Measurements from ENCODE around the gene IGF1. TPM values are rescaled to one million over a fixed set of nuclear protein-coding genes. Genes with fewer than 3 reads are reported as not detected.

Gene IGF1
- total RNA-seq, 5 donors from 2014 or later (not counting 1 experiment from before 2014, with no cell fraction given), result 0.26 to 0.32 TPM; not detected in 3

DNA sequence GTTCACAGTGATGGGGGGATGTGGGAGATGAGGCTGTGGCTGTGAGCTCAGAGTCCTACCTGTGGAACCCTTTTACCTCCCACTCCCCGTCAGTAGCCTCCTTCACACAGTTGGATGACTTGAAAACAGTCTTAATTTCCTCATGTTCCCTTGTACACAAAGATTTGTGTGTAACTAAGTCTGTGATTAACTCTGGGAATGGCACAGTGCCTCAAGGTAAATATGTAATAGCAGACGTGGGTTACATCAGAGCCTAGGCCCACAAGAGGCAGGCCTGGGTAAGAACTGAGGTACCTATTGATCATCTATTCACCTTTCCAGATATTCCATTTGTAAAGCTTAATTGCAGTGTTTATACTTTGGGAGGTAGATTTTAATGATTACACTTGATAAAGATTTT is 5.8 kb upstream of the IGF1 start:
- ATAC-seq (replicated peaks in 1 of 4), result no peak
- H3K36me3 ChIP-seq (ENCODE audit: control insufficient read depth in 2 of 2, extremely low read depth in 1 of 2, insufficient read depth in 1 of 2, low read length in 1 of 2), result no peaks in the 10 kb centered on the region
- peaks cover 0 to 2% of the 10 kb centered on the region in 2 experiments for H3K27me3 ChIP-seq (replicated peaks in 1 of 2; ENCODE audit: control insufficient read depth in 2 of 2, extremely low read depth in 1 of 2, insufficient read depth in 2 of 2, low read length in 1 of 2)
- Mint-ChIP-seq H3K4me1 (peaks cover 6 to 10% (median 9%) of the 10 kb centered on the region in 3 donors), H3K9me3 (peaks cover 0 to 4% (median 3%) of the 10 kb centered on the region in 3 donors), H3K4me3 (no peak overlapping the region), H3K27me3 (peaks cover 4 to 13% of the 10 kb centered on the region in 2 donors), H3K36me3 (no peaks in the 10 kb centered on the region), H3K27ac (no peak overlapping the region)
- CTCF ChIA-PET, result interaction anchor here in 1 of 2 donors (0.7 kb wide), 1 partner anchor 14 kb away, joined by 3 read pairs; no protein-coding TSS in a partner anchor
- H3K27ac ChIP-seq (ENCODE audit: low read length), result no peak overlapping the region
- no peak for DNase-seq
- H3K4me1 ChIP-seq (ENCODE audit: control insufficient read depth in 1 of 2, extremely low read depth in 1 of 2, insufficient read depth in 2 of 2, low read length in 2 of 2), result peaks cover 0 to 3% of the 10 kb centered on the region in 2 experiments
- no CpG with 5 or more reads among the region's 2 CpGs for WGBS (ENCODE audit: insufficient coverage)
- no peak overlapping the region for H3K4me3 ChIP-seq (ENCODE audit: control insufficient read depth in 1 of 2, extremely low read depth in 1 of 2, low read length in 1 of 2)
- POLR2A ChIA-PET, result no interaction called here
- no peaks in the 10 kb centered on the region for H3K9me3 ChIP-seq

- Mint-ChIP-seq H3K27ac (peak overlapping the region in 1 of 2 donors; percentile 15), H3K9me3 (no peaks in the 10 kb centered on the region), H3K27me3 (peaks cover 0 to 11% of the 10 kb centered on the region in 2 donors), H3K36me3 (no peaks in the 10 kb centered on the region), H3K4me3 (peak overlapping the region; percentile 29 to 69 (median 58)), H3K4me1 (peaks cover 6 to 10% (median 9%) of the 10 kb centered on the region in 3 donors)
- no peaks in the 10 kb centered on the region for H3K36me3 ChIP-seq (ENCODE audit: control insufficient read depth in 2 of 2, extremely low read depth in 1 of 2, insufficient read depth in 1 of 2, low read length in 1 of 2)
- DNase-seq (peak in 28 of 35 experiments; percentile 2 to 67 (median 22)), ATAC-seq (replicated peaks in 1 of 4) (peak in 1 of 4 experiments; percentile 44)
- ChIA-PET POLR2A (no interaction called here), CTCF (interaction anchor here (0.6 to 1.8 kb wide), 27 partner anchors 12 to 1390 kb away, joined by 3 to 26 read pairs (median 3); no protein-coding TSS in a partner anchor)
- H3K9me3 ChIP-seq, result no peaks in the 10 kb centered on the region
- H3K27ac ChIP-seq (ENCODE audit: low read length), result no peak overlapping the region
- H3K4me3 ChIP-seq (ENCODE audit: control insufficient read depth in 1 of 2, extremely low read depth in 1 of 2, low read length in 1 of 2), result peak overlapping the region in 1 of 2 donors; percentile 31
- WGBS (ENCODE audit: insufficient coverage), result 5% methylated on average over 9 of the region's 12 CpGs
- peaks cover 2 to 3% of the 10 kb centered on the region in 2 experiments for H3K4me1 ChIP-seq (ENCODE audit: control insufficient read depth in 1 of 2, extremely low read depth in 1 of 2, insufficient read depth in 2 of 2, low read length in 2 of 2)
- H3K27me3 ChIP-seq (replicated peaks in 1 of 2; ENCODE audit: control insufficient read depth in 2 of 2, extremely low read depth in 1 of 2, insufficient read depth in 2 of 2, low read length in 1 of 2), result peaks cover 0 to 2% of the 10 kb centered on the region in 2 experiments
Measured at GRCh38 chr12:102484428-102484958, 4.1 kb upstream of the IGF1 start.

DNA sequence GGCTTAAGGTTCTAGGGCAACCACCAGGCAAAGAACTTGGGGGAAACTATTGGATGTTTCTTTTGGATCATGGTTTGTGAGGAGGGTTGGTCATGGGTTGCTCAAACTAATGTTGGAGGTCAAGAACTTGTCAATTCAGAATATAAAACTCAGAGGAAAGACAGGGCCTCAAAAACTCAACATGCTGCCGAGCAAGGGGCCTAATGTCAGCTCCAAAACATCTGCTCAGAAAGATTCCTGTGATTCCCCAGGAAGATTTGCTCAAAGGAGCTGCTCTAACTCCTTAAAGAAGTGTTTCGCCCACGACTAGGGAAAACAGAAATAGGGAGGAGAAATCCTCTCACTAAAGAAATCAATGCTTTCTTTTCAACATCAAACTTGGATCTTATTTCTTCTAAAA is 3.7 kb upstream of the IGF1 start:
- Histone ChIP-seq H3K27ac (ENCODE audit: low read length) (no peak overlapping the region), H3K27me3 (replicated peaks in 1 of 2; ENCODE audit: control insufficient read depth in 2 of 2, extremely low read depth in 1 of 2, insufficient read depth in 2 of 2, low read length in 1 of 2) (peaks cover 0 to 2% of the 10 kb centered on the region in 2 experiments), H3K4me3 (ENCODE audit: control insufficient read depth in 1 of 2, extremely low read depth in 1 of 2, low read length in 1 of 2) (peak overlapping the region in 1 of 2 donors; percentile 31), H3K9me3 (no peaks in the 10 kb centered on the region), H3K4me1 (ENCODE audit: control insufficient read depth in 1 of 2, extremely low read depth in 1 of 2, insufficient read depth in 2 of 2, low read length in 2 of 2) (peaks cover 7% of the 10 kb centered on the region in 2 experiments), H3K36me3 (ENCODE audit: control insufficient read depth in 2 of 2, extremely low read depth in 1 of 2, insufficient read depth in 1 of 2, low read length in 1 of 2) (no peaks in the 10 kb centered on the region)
- peaks cover 6 to 10% (median 9%) of the 10 kb centered on the region in 3 donors for H3K4me1 Mint-ChIP-seq
- peak overlapping the region in 1 of 2 donors; percentile 15 for H3K27ac Mint-ChIP-seq
- peak overlapping the region; percentile 29 to 69 (median 58) for H3K4me3 Mint-ChIP-seq
- H3K27me3 Mint-ChIP-seq, result peaks cover 0 to 11% of the 10 kb centered on the region in 2 donors
- no peak for ATAC-seq (replicated peaks in 1 of 4)
- POLR2A ChIA-PET, result no interaction called here
- H3K9me3 Mint-ChIP-seq, result no peaks in the 10 kb centered on the region
- no peaks in the 10 kb centered on the region for H3K36me3 Mint-ChIP-seq
- DNase-seq, result no peak
- WGBS (ENCODE audit: insufficient coverage), result no CpG with 5 or more reads among the region's 3 CpGs
- CTCF ChIA-PET, result interaction anchor here (0.7 to 1.8 kb wide), 14 partner anchors 12 to 547 kb away, joined by 3 to 26 read pairs (median 4); no protein-coding TSS in a partner anchor

GRCh38 chr12:102483466-102483865 is 3.1 kb upstream of the IGF1 start:
- no peak overlapping the region for H3K27ac Mint-ChIP-seq
- H3K9me3 Mint-ChIP-seq, result no peaks in the 10 kb centered on the region
- no peaks in the 10 kb centered on the region for H3K36me3 ChIP-seq (ENCODE audit: control insufficient read depth in 2 of 2, extremely low read depth in 1 of 2, insufficient read depth in 1 of 2, low read length in 1 of 2)
- H3K27ac ChIP-seq (ENCODE audit: low read length), result no peak overlapping the region
- DNase-seq, result no peak
- H3K4me3 Mint-ChIP-seq, result no peak overlapping the region
- POLR2A ChIA-PET, result no interaction called here
- CTCF ChIA-PET, result interaction anchor here (0.7 to 1.8 kb wide), 8 partner anchors 12 to 544 kb away, joined by 3 to 26 read pairs (median 4); no protein-coding TSS in a partner anchor
- peaks cover 12% of the 10 kb centered on the region in 2 experiments for H3K4me1 ChIP-seq (ENCODE audit: control insufficient read depth in 1 of 2, extremely low read depth in 1 of 2, insufficient read depth in 2 of 2, low read length in 2 of 2)
- H3K4me1 Mint-ChIP-seq, result peaks cover 6 to 10% (median 9%) of the 10 kb centered on the region in 3 donors
- no CpG with 5 or more reads among the region's 2 CpGs for WGBS (ENCODE audit: insufficient coverage)
- peaks cover 0 to 2% of the 10 kb centered on the region in 2 experiments for H3K27me3 ChIP-seq (replicated peaks in 1 of 2; ENCODE audit: control insufficient read depth in 2 of 2, extremely low read depth in 1 of 2, insufficient read depth in 2 of 2, low read length in 1 of 2)
- no peak overlapping the region for H3K4me3 ChIP-seq (ENCODE audit: control insufficient read depth in 1 of 2, extremely low read depth in 1 of 2, low read length in 1 of 2)
- H3K36me3 Mint-ChIP-seq, result no peaks in the 10 kb centered on the region
- no peaks in the 10 kb centered on the region for H3K9me3 ChIP-seq
- H3K27me3 Mint-ChIP-seq, result peaks cover 0 to 11% of the 10 kb centered on the region in 2 donors
- no peak for ATAC-seq (replicated peaks in 1 of 4)

GRCh38 chr12:102481705-102482425 is 1.5 kb upstream of the IGF1 start:
- ATAC-seq (replicated peaks in 1 of 4) (no peak), DNase-seq (no peak)
- H3K36me3 ChIP-seq (ENCODE audit: control insufficient read depth in 2 of 2, extremely low read depth in 1 of 2, insufficient read depth in 1 of 2, low read length in 1 of 2), result no peaks in the 10 kb centered on the region
- H3K4me1 ChIP-seq (ENCODE audit: control insufficient read depth in 1 of 2, extremely low read depth in 1 of 2, insufficient read depth in 2 of 2, low read length in 2 of 2), result peaks cover 13 to 15% of the 10 kb centered on the region in 2 experiments
- ChIA-PET CTCF (interaction anchor here in 1 of 2 donors (0.6 to 1.6 kb wide), 5 partner anchors 11 to 1138 kb away, joined by 3 to 4 read pairs (median 3); no protein-coding TSS in a partner anchor), POLR2A (no interaction called here)
- peaks cover 0 to 2% of the 10 kb centered on the region in 2 experiments for H3K27me3 ChIP-seq (replicated peaks in 1 of 2; ENCODE audit: control insufficient read depth in 2 of 2, extremely low read depth in 1 of 2, insufficient read depth in 2 of 2, low read length in 1 of 2)
- H3K4me3 Mint-ChIP-seq, result no peak overlapping the region
- no peak overlapping the region for H3K27ac ChIP-seq (ENCODE audit: low read length)
- no peak overlapping the region for H3K4me3 ChIP-seq (ENCODE audit: control insufficient read depth in 1 of 2, extremely low read depth in 1 of 2, low read length in 1 of 2)
- H3K9me3 ChIP-seq, result no peaks in the 10 kb centered on the region
- no peaks in the 10 kb centered on the region for H3K9me3 Mint-ChIP-seq
- H3K27ac Mint-ChIP-seq, result no peak overlapping the region
- peaks cover 0 to 12% of the 10 kb centered on the region in 2 donors for H3K27me3 Mint-ChIP-seq
- no peaks in the 10 kb centered on the region for H3K36me3 Mint-ChIP-seq
- H3K4me1 Mint-ChIP-seq, result peaks cover 8 to 12% (median 9%) of the 10 kb centered on the region in 3 donors

DNA sequence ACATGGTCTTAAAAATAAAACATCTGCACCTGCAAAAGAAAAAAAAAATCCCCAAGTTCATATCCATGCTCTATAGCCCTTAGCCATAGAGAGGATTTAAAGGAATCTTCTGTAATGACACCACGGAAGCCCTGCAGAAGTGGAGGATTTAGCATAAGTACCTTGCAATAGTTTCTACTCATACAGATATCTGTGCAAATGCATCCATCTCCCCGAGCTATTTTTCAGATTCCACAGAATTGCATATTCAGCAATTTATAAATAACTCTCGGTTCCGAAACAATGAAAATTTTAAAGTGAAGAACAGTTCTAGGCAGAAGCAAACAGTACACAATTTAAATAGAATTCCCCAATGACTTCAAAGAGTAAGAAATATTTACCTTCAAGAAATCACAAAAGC is 424 bp downstream of the IGF1 start:
- WGBS (ENCODE audit: insufficient coverage), result 80% methylated on average over 1 of the region's 4 CpGs
- POLR2A ChIA-PET, result no interaction called here
- no peaks in the 10 kb centered on the region for H3K9me3 ChIP-seq
- peaks cover 13 to 15% of the 10 kb centered on the region in 2 experiments for H3K4me1 ChIP-seq (ENCODE audit: control insufficient read depth in 1 of 2, extremely low read depth in 1 of 2, insufficient read depth in 2 of 2, low read length in 2 of 2)
- Mint-ChIP-seq H3K4me1 (peaks cover 8 to 12% (median 9%) of the 10 kb centered on the region in 3 donors), H3K9me3 (no peaks in the 10 kb centered on the region), H3K27me3 (peaks cover 7 to 16% of the 10 kb centered on the region in 2 donors), H3K4me3 (no peak overlapping the region), H3K27ac (no peak overlapping the region), H3K36me3 (no peaks in the 10 kb centered on the region)
- ATAC-seq (replicated peaks in 1 of 4) (no peak), DNase-seq (no peak)
- H3K27me3 ChIP-seq (replicated peaks in 1 of 2; ENCODE audit: control insufficient read depth in 2 of 2, extremely low read depth in 1 of 2, insufficient read depth in 2 of 2, low read length in 1 of 2), result peaks cover 0 to 2% of the 10 kb centered on the region in 2 experiments
- no peak overlapping the region for H3K27ac ChIP-seq (ENCODE audit: low read length)
- CTCF ChIA-PET, result no interaction called here
- H3K36me3 ChIP-seq (ENCODE audit: control insufficient read depth in 2 of 2, extremely low read depth in 1 of 2, insufficient read depth in 1 of 2, low read length in 1 of 2), result no peaks in the 10 kb centered on the region
- no peak overlapping the region for H3K4me3 ChIP-seq (ENCODE audit: control insufficient read depth in 1 of 2, extremely low read depth in 1 of 2, low read length in 1 of 2)
